ENCODE data around the gene KCNJ4. TPM values are rescaled to one million over a fixed set of nuclear protein-coding genes. Genes with fewer than 3 reads are reported as not detected.
A peak's percentile ranks its signal among the peaks of the same experiment; 100 is the strongest.

The KCNJ4 gene
- total RNA-seq, 1 donor from 2014 or later = 1.7 TPM

GRCh38 chr22:38455530-38456271 is 702 bp upstream of the KCNJ4 start:
- TF ChIP-seq, protein P1, sequence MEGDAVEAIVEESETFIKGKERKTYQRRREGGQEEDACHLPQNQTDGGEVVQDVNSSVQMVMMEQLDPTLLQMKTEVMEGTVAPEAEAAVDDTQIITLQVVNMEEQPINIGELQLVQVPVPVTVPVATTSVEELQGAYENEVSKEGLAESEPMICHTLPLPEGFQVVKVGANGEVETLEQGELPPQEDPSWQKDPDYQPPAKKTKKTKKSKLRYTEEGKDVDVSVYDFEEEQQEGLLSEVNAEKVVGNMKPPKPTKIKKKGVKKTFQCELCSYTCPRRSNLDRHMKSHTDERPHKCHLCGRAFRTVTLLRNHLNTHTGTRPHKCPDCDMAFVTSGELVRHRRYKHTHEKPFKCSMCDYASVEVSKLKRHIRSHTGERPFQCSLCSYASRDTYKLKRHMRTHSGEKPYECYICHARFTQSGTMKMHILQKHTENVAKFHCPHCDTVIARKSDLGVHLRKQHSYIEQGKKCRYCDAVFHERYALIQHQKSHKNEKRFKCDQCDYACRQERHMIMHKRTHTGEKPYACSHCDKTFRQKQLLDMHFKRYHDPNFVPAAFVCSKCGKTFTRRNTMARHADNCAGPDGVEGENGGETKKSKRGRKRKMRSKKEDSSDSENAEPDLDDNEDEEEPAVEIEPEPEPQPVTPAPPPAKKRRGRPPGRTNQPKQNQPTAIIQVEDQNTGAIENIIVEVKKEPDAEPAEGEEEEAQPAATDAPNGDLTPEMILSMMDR (IDR thresholded peaks at IDR 0.05; ENCODE audit: unreplicated experiment) = no peak
- no peak overlapping the region for H3K27ac Mint-ChIP-seq
- H3K4me1 Mint-ChIP-seq (ENCODE audit: low read depth) = peaks cover 18% of the 10 kb centered on the region
- peak overlapping the region; percentile 65 for H3K4me3 Mint-ChIP-seq (ENCODE audit: low read depth)
- peaks cover 68% of the 10 kb centered on the region for H3K27me3 Mint-ChIP-seq
- DNase-seq (ENCODE audit: low spot score, unreplicated experiment) = peak; percentile 42
- H3K9me3 Mint-ChIP-seq (ENCODE audit: low read depth) = no peaks in the 10 kb centered on the region
- H3K36me3 Mint-ChIP-seq (ENCODE audit: insufficient read depth) = no peaks in the 10 kb centered on the region

- TF ChIP-seq, protein P1 (IDR thresholded peaks at IDR 0.05; ENCODE audit: unreplicated experiment) = no peak
Measured at GRCh38 chr22:38454353-38455075, 485 bp downstream of the KCNJ4 start.

GRCh38 chr22:38453996-38454352 is 1.0 kb downstream of the KCNJ4 start:
- Mint-ChIP-seq H3K4me1 (ENCODE audit: low read depth) (peaks cover 16% of the 10 kb centered on the region), H3K27me3 (peaks cover 69% of the 10 kb centered on the region)

More at GRCh38 chr22:38454353-38455075, 485 bp downstream of the KCNJ4 start:
- Mint-ChIP-seq H3K4me1 (ENCODE audit: low read depth) (peaks cover 16% of the 10 kb centered on the region), H3K36me3 (ENCODE audit: insufficient read depth) (no peaks in the 10 kb centered on the region), H3K4me3 (ENCODE audit: low read depth) (peak overlapping the region; percentile 75), H3K27ac (no peak overlapping the region), H3K9me3 (ENCODE audit: low read depth) (no peaks in the 10 kb centered on the region), H3K27me3 (peaks cover 73% of the 10 kb centered on the region)
- DNase-seq (ENCODE audit: low spot score, unreplicated experiment) = no peak

GRCh38 chr22:38453066-38453672 is 1.8 kb downstream of the KCNJ4 start:
- Mint-ChIP-seq H3K9me3 (ENCODE audit: low read depth) (no peaks in the 10 kb centered on the region), H3K27me3 (peaks cover 65% of the 10 kb centered on the region), H3K4me3 (ENCODE audit: low read depth) (peak overlapping the region; percentile 28), H3K36me3 (ENCODE audit: insufficient read depth) (no peaks in the 10 kb centered on the region), H3K4me1 (ENCODE audit: low read depth) (peaks cover 16% of the 10 kb centered on the region), H3K27ac (no peak overlapping the region)
- no peak for DNase-seq (ENCODE audit: low spot score, unreplicated experiment)
- TF ChIP-seq, protein P1 (IDR thresholded peaks at IDR 0.05; ENCODE audit: unreplicated experiment) = no peak

More at GRCh38 chr22:38453996-38454352, 1.0 kb downstream of the KCNJ4 start:
- H3K27ac Mint-ChIP-seq = no peak overlapping the region
- H3K36me3 Mint-ChIP-seq (ENCODE audit: insufficient read depth) = no peaks in the 10 kb centered on the region
- TF ChIP-seq, protein P1 (IDR thresholded peaks at IDR 0.05; ENCODE audit: unreplicated experiment) = no peak
- DNase-seq (ENCODE audit: low spot score, unreplicated experiment) = no peak
- no peaks in the 10 kb centered on the region for H3K9me3 Mint-ChIP-seq (ENCODE audit: low read depth)
- peak overlapping the region; percentile 75 for H3K4me3 Mint-ChIP-seq (ENCODE audit: low read depth)

DNA sequence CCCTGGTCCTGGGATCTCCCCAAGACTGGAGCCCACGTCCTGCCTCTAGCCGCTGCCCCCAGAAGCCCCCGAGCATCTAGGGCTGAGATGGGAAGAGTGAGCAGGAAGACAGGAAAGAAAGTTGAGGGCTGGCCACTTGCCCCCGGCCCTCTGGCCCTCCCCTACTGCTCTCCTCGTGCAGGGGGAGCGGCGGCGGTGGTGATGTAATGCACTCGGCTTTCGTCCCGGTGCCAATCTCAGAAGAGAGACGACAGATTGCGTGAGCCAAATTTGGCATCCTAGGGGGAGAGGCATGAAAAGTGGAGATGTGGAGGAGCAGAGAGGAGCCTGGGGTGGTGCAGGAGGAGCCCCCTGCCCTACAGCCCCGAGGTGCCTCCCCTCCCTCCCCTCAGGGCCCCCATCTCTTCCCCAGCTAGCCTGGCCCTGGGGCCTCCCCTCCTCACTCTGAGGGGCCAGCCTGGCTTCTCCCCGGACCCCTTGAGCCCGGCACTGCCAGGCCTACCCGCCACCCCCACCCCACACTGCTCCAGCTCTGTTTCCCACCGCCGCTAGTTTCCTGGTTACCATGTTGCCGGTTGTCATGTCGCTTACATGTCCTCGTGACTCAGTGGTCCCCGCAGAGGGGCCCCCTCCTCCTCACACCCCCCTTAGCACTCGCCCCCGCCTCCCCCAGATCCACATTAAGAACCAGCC is 2.5 kb downstream of the KCNJ4 start:
- Mint-ChIP-seq H3K27me3 (peaks cover 60% of the 10 kb centered on the region), H3K4me3 (ENCODE audit: low read depth) (peak overlapping the region; percentile 14), H3K27ac (no peak overlapping the region), H3K4me1 (ENCODE audit: low read depth) (peaks cover 15% of the 10 kb centered on the region), H3K9me3 (ENCODE audit: low read depth) (no peaks in the 10 kb centered on the region), H3K36me3 (ENCODE audit: insufficient read depth) (no peaks in the 10 kb centered on the region)
- DNase-seq (ENCODE audit: low spot score, unreplicated experiment) = no peak
- TF ChIP-seq, protein P1 (IDR thresholded peaks at IDR 0.05; ENCODE audit: unreplicated experiment) = no peak

Data from progenitor cell of endocrine pancreas (in vitro differentiated cells).